IMR-90 (cell line): ENCODE results near the gene PRKAR1A. TPM values are rescaled to one million over a fixed set of nuclear protein-coding genes. Genes with fewer than 3 reads are reported as not detected.

Experiments
- ATAC-seq: fragments of 200-7000 bp; cut with Tn5 transposase; 2 replicates; pipeline ENCODE4 v1.9.1; 2020; ENCODE audit warnings: low read depth, mild to moderate bottlenecking, moderate library complexity
- BruUV-seq: library from RNA; stranded (reverse); fragments of 400-500 nt; replicated peaks from 2 replicates; lab custom pipeline; 2021; lab: Mats Ljungman, UMichigan
- CTCF ChIA-PET: fragments of 300-600 bp; formaldehyde crosslinking; extraction: SDS; loops from one replicate; lab custom pipeline; 2021; ENCODE audit warnings: antibody characterized with exemption; lab: Yijun Ruan, JAX
- POLR2A ChIA-PET: fragments of 300-600 bp; sonication (Branson Sonifier 250); formaldehyde crosslinking; loops from one replicate; lab custom pipeline; 2022; ENCODE audit warnings: antibody characterized with exemption; ENCODE audit not compliant: unreplicated experiment; lab: Charles Lee
- DNase-seq: peaks from one replicate; pipeline ENCODE4 v3.0.0; 2013
- H2AFZ ChIP-seq: replicated peaks from 2 replicates; pipeline ENCODE3; 2013; ENCODE audit warnings: low read length, mild to moderate bottlenecking; ENCODE audit not compliant: poor library complexity
- H2AK5ac ChIP-seq: 2 replicates; pipeline ENCODE4 v1.6.1; 2013; ENCODE audit warnings: low read depth, low read length, inconsistent platforms
- H2AK9ac ChIP-seq: replicated peaks from 2 replicates; pipeline ENCODE3; 2013; ENCODE audit warnings: mild to moderate bottlenecking, low read depth, low read length, moderate library complexity; ENCODE audit not compliant: poor library complexity
- H2BK120ac ChIP-seq: 2 replicates; pipeline ENCODE4 v1.6.1; 2013; ENCODE audit warnings: low read depth, low read length, inconsistent platforms
- H2BK15ac ChIP-seq: 3 replicates; pipeline ENCODE4 v1.6.1; 2013; ENCODE audit warnings: low read depth, low read length, inconsistent platforms
- H2BK20ac ChIP-seq: 2 replicates; pipeline ENCODE4 v1.6.1; 2013; ENCODE audit warnings: low read depth, mild to moderate bottlenecking, inconsistent platforms, low read length, moderate library complexity
- H2BK5ac ChIP-seq: 2 replicates; pipeline ENCODE4 v1.6.1; 2013; ENCODE audit warnings: mild to moderate bottlenecking, low read depth, low read length, inconsistent platforms; ENCODE audit not compliant: poor library complexity, severe bottlenecking
- H3K14ac ChIP-seq: replicated peaks from 2 replicates; pipeline ENCODE4 v1.6.1; 2013; ENCODE audit warnings: low read depth, low read length, inconsistent platforms
- H3K18ac ChIP-seq: 2 replicates; pipeline ENCODE4 v1.6.1; 2013; ENCODE audit warnings: low read depth, low read length, control low read depth
- H3K23ac ChIP-seq: 2 replicates; pipeline ENCODE4 v1.6.1; 2013; ENCODE audit warnings: low read depth, low read length, inconsistent platforms
- H3K27ac ChIP-seq: 2 replicates; pipeline ENCODE4 v1.5.1; 2013; ENCODE audit warnings: mild to moderate bottlenecking, control low read depth, low read length; ENCODE audit not compliant: insufficient read depth
- H3K27me3 ChIP-seq: 2 replicates; pipeline ENCODE4 v1.6.1; 2013; ENCODE audit warnings: low read length; ENCODE audit not compliant: control insufficient read depth, insufficient read depth
- H3K36me3 ChIP-seq: 2 replicates; pipeline ENCODE4 v1.6.1; 2013; ENCODE audit warnings: low read length, mixed read lengths; ENCODE audit not compliant: control insufficient read depth, insufficient read depth
- H3K4ac ChIP-seq: 2 replicates; pipeline ENCODE4 v1.6.1; 2013; ENCODE audit warnings: low read depth, low read length, inconsistent platforms
- H3K4me1 ChIP-seq: 2 replicates; pipeline ENCODE4 v1.6.1; 2013; ENCODE audit warnings: low read length, mixed read lengths; ENCODE audit not compliant: control insufficient read depth, insufficient read depth
- H3K4me2 ChIP-seq: 2 replicates; pipeline ENCODE4 v1.6.1; 2013; ENCODE audit warnings: low read depth, mild to moderate bottlenecking, control low read depth, low read length, moderate library complexity
- H3K4me3 ChIP-seq: 2 replicates; pipeline ENCODE4 v1.5.1; 2013; ENCODE audit warnings: low read depth, mild to moderate bottlenecking, control low read depth, low read length, moderate library complexity; ENCODE audit not compliant: insufficient read depth
- H3K56ac ChIP-seq: 2 replicates; pipeline ENCODE4 v1.6.1; 2013; ENCODE audit warnings: low read length, inconsistent platforms; ENCODE audit not compliant: insufficient read depth; ENCODE audit errors: extremely low read depth
- H3K79me1 ChIP-seq, 2 experiments: 2 replicates each; pipeline ENCODE4 v1.6.1; 2013; ENCODE audit warnings: low read length in 2 of 2, inconsistent platforms in 1 of 2, low read depth in 1 of 2
- H3K9ac ChIP-seq: 2 replicates; pipeline ENCODE4 v1.6.1; 2013; ENCODE audit warnings: low read depth, low read length, control low read depth
- H3K9me1 ChIP-seq: 2 replicates; pipeline ENCODE4 v1.6.1; 2013; ENCODE audit warnings: low read length, inconsistent platforms; ENCODE audit not compliant: insufficient read depth
- H3K9me3 ChIP-seq: 2 replicates; pipeline ENCODE4 v1.6.1; 2013; ENCODE audit warnings: low read length; ENCODE audit not compliant: control insufficient read depth, insufficient read depth
- H4K20me1 ChIP-seq: 2 replicates; pipeline ENCODE4 v1.6.1; 2013; ENCODE audit warnings: low read length, inconsistent platforms; ENCODE audit not compliant: insufficient read depth
- H4K5ac ChIP-seq: 2 replicates; pipeline ENCODE4 v1.6.1; 2013; ENCODE audit warnings: mild to moderate bottlenecking, low read depth, low read length, control low read depth
- H4K8ac ChIP-seq, 2 experiments: 2 replicates each; pipeline ENCODE4 v1.6.1; 2013; ENCODE audit warnings: low read depth in 2 of 2, low read length in 2 of 2, control low read depth in 1 of 2, inconsistent platforms in 1 of 2
- H4K91ac ChIP-seq: 2 replicates; pipeline ENCODE4 v1.6.1; 2013; ENCODE audit warnings: low read depth, low read length, inconsistent platforms; ENCODE audit not compliant: insufficient read depth
- BHLHE40 ChIP-seq: fragments of 150-350 bp; IDR thresholded peaks from 2 replicates; pipeline ENCODE4 v1.6.1; 2016; ENCODE audit warnings: mild to moderate bottlenecking, low read depth, low read length
- CEBPB ChIP-seq: IDR thresholded peaks from 2 replicates; pipeline ENCODE4 v1.6.1; 2012; ENCODE audit warnings: low read depth, low read length, improper control_type of control experiment
- CHD1 ChIP-seq: IDR thresholded peaks from 2 replicates; pipeline ENCODE4 v1.6.1; 2012; ENCODE audit warnings: low read depth, low read length, improper control_type of control experiment
- CTCF ChIP-seq: conservative IDR thresholded peaks from 2 replicates; pipeline ENCODE4 v1.5.1; 2012; ENCODE audit warnings: mild to moderate bottlenecking, low read depth, low read length, improper control_type of control experiment
- ELK1 ChIP-seq: fragments of 150-350 bp; IDR thresholded peaks from 2 replicates; pipeline ENCODE4 v1.6.1; 2016; ENCODE audit warnings: low read depth, mild to moderate bottlenecking, low read length, moderate library complexity, borderline replicate concordance
- FOS ChIP-seq: fragments of 150-350 bp; IDR thresholded peaks from 2 replicates; pipeline ENCODE4 v1.6.1; 2016; ENCODE audit warnings: low read depth, low read length
- MAFK ChIP-seq: IDR thresholded peaks from 2 replicates; pipeline ENCODE4 v1.6.1; 2012; ENCODE audit warnings: low read depth, low read length, improper control_type of control experiment
- MAZ ChIP-seq: IDR thresholded peaks from 2 replicates; pipeline ENCODE4 v1.6.1; 2012; ENCODE audit warnings: low read depth, mild to moderate bottlenecking, low read length, improper control_type of control experiment, moderate library complexity, borderline replicate concordance
- MXI1 ChIP-seq: IDR thresholded peaks from 2 replicates; pipeline ENCODE4 v1.6.1; 2012; ENCODE audit warnings: low read depth, mild to moderate bottlenecking, low read length, moderate library complexity, borderline replicate concordance
- NFE2L2 ChIP-seq: fragments of 150-350 bp; IDR thresholded peaks from 2 replicates; pipeline ENCODE4 v1.6.1; 2016; ENCODE audit warnings: low read depth, mild to moderate bottlenecking, low read length
- POLR2A ChIP-seq: IDR thresholded peaks from 2 replicates; pipeline ENCODE4 v1.6.1; 2012; ENCODE audit warnings: mild to moderate bottlenecking, low read depth, low read length
- RAD21 ChIP-seq: IDR thresholded peaks from 2 replicates; pipeline ENCODE4 v1.6.1; 2012; ENCODE audit warnings: low read length, improper control_type of control experiment
- RCOR1 ChIP-seq: IDR thresholded peaks from 2 replicates; pipeline ENCODE4 v1.6.1; 2012; ENCODE audit warnings: mild to moderate bottlenecking, low read length, improper control_type of control experiment; ENCODE audit not compliant: insufficient replicate concordance
- RFX5 ChIP-seq: IDR thresholded peaks from 2 replicates; pipeline ENCODE4 v1.8.0; 2012; ENCODE audit warnings: low read depth, mild to moderate bottlenecking, low read length, moderate library complexity
- SMC3 ChIP-seq: fragments of 150-350 bp; IDR thresholded peaks from 2 replicates; pipeline ENCODE4 v1.6.1; 2016; ENCODE audit warnings: low read depth, mild to moderate bottlenecking, antibody characterized with exemption, low read length, moderate library complexity
- USF2 ChIP-seq: fragments of 150-350 bp; IDR thresholded peaks from 2 replicates; pipeline ENCODE4 v1.6.1; 2017; ENCODE audit warnings: mild to moderate bottlenecking, antibody characterized with exemption, low read length, low read depth
- WGBS, 2 experiments: methylation state at CpG; one replicate each; pipeline versions ENCODE4 v1.1.5 to v1.1.7; 2013; ENCODE audit warnings: missing lambda C conversion rate in 2 of 2; ENCODE audit not compliant: insufficient read length in 1 of 2; ENCODE audit errors: extremely low coverage in 2 of 2; 5-methylcytosine and 5-hydroxymethylcytosine counted together
- dilution Hi-C: fragments of 300-500 bp; cut with HindIII; formaldehyde crosslinking; loops from one replicate; pipeline ENCODE4 v1.14.3; 2018; ENCODE audit warnings: low sequenced_read_pairs; ENCODE audit not compliant: unreplicated experiment
- in situ Hi-C: fragments of 300-500 bp; cut with MboI; formaldehyde crosslinking; loops from 3 replicates; pipeline ENCODE4 v1.14.3; 2019; ENCODE audit warnings: low sequenced_read_pairs, inconsistent platforms, mixed read lengths
- intact Hi-C: fragments of 100-400 bp; cut with micrococcal nuclease; formaldehyde crosslinking; loops from 2 replicates; pipeline ENCODE4 v1.10.0; 2022
- polyA plus RNA-seq, 3 experiments: library from polyadenylated mRNA; depleted of rRNA; stranded (reverse); fragments of >200 nt; gene quantifications; 2 replicates each; pipeline ENCODE4 v1.2.3, GENCODE V29; 2012; ENCODE audit warnings: low replicate concordance in 1 of 3
- total RNA-seq: library from RNA; depleted of rRNA; stranded (reverse); fragments of >200 nt; gene quantifications from 2 replicates; pipeline ENCODE4 v1.2.3, GENCODE V29; 2012

Gene PRKAR1A
- total and polyA plus RNA-seq, 2 of the 4 experiments (the other 2 are of a cell fraction), result 145 to 256 TPM

GRCh38 chr17:68519911-68520310 is 7.7 kb downstream of the PRKAR1A start:
- intact Hi-C loops (no loop called here), dilution Hi-C loops (no loop called here), in situ Hi-C loops (no loop called here)
- Histone ChIP-seq H4K8ac (no peak overlapping the region), H2AK5ac (no peak overlapping the region), H3K36me3 (peaks cover 33% of the 10 kb centered on the region), H3K23ac (0 out of 2 replicates have a peak overlapping the region, but pooled peaks have one; percentile 38), H3K9me1 (peaks cover 6% of the 10 kb centered on the region), H3K14ac (no peak overlapping the region), H3K4me3 (no peak overlapping the region), H2BK5ac (no peak overlapping the region), H4K5ac (no peak overlapping the region), H3K79me1 (peaks cover 24 to 59% of the 10 kb centered on the region in 2 experiments), H3K27me3 (no peaks in the 10 kb centered on the region), H3K18ac (no peak overlapping the region), H3K4me2 (no peak overlapping the region), H3K4me1 (peaks cover 1% of the 10 kb centered on the region; the same call in 1 of the 2 replicates), H2AFZ (no peak overlapping the region), H3K27ac (no peak overlapping the region), H2BK20ac (no peak overlapping the region), H2BK15ac (no peak overlapping the region), H4K20me1 (peaks cover 36% of the 10 kb centered on the region), H3K9ac (no peak overlapping the region), H2AK9ac (no peak overlapping the region), H2BK120ac (no peak overlapping the region), H3K4ac (no peak overlapping the region), H3K56ac (no peak overlapping the region), H3K9me3 (no peaks in the 10 kb centered on the region), H4K91ac (no peak overlapping the region)
- ChIA-PET POLR2A (no interaction called here), CTCF (interaction anchor here (0.8 kb wide), 1 partner anchor 14 kb away, joined by 3 read pairs; no protein-coding TSS in a partner anchor)
- no CpG with 5 or more reads among the region's 1 CpG for WGBS, 2 experiments
- DNase-seq (no peak), ATAC-seq (no peak)
- TF ChIP-seq USF2, result no peak
- TF ChIP-seq BHLHE40, result no peak
- TF ChIP-seq CEBPB, result no peak
- TF ChIP-seq POLR2A, result no peak; the same call in 1 of the 2 replicates
- TF ChIP-seq NFE2L2, result no peak
- no peak for TF ChIP-seq SMC3
- no peak for TF ChIP-seq FOS
- no peak for TF ChIP-seq MXI1
- TF ChIP-seq RFX5, result no peak
- TF ChIP-seq RCOR1, result no peak
- TF ChIP-seq ELK1, result no peak
- TF ChIP-seq MAFK, result no peak
- no peak for TF ChIP-seq CTCF
- TF ChIP-seq MAZ, result no peak
- TF ChIP-seq CHD1, result no peak
- TF ChIP-seq RAD21, result no peak
- no TSS peak for BruUV-seq
